DMS53 treated with DMSO at 0.1 percent for 48 hours (cell line): ENCODE data around the gene OPN4.
A peak's percentile ranks its signal among the peaks of the same experiment; 100 is the strongest.
"Not testable (repeated sequence)": the region's sequence is repeated elsewhere in the genome, so short reads cannot be mapped to it uniquely, and the experiment has no call there.

ENCODE experiments used
- DNase-seq: peaks from one replicate; lab custom pipeline; 2025; ENCODE audit not compliant: unreplicated experiment; lab: John Stamatoyannopoulos, UW

The OPN4 gene

GRCh38 chr10:86654411-86655172 is at the start of gene OPN4:
TSS of gene OPN4 (plus strand) at chr10:86654547. CDS start at chr10:86654784, 237 bp downstream.
- DNase-seq = no peak

- no peak for DNase-seq
These were observed 46.7 kb upstream of the OPN4 start for GRCh38 chr10:86607674-86608073.

DNA sequence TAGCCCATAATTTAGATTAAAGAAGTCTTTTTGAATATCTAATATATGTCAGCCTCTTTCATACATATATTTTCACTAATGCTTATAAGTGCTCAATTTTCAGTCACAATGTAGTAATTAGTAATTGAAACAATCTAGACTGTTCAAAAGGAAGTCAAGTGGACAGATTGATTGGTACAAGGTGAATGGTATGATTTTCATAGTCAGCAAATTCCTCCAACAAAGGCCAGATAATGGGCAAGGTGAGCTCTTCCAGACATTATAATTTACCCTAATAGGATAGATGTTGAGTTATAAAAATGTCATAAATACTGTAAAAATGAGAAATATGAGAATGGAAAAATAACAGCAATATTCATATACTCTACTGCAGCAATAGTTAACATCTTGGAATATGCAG is 44.4 kb upstream of the OPN4 start:
- no peak for DNase-seq

- no peak for DNase-seq
These were observed 43.0 kb upstream of the OPN4 start for GRCh38 chr10:86611386-86611785.

- no peak for DNase-seq
These were observed 41.3 kb upstream of the OPN4 start for GRCh38 chr10:86613096-86613495.

- no peak for DNase-seq
These were observed 40.4 kb upstream of the OPN4 start for GRCh38 chr10:86613905-86614304.

DNA sequence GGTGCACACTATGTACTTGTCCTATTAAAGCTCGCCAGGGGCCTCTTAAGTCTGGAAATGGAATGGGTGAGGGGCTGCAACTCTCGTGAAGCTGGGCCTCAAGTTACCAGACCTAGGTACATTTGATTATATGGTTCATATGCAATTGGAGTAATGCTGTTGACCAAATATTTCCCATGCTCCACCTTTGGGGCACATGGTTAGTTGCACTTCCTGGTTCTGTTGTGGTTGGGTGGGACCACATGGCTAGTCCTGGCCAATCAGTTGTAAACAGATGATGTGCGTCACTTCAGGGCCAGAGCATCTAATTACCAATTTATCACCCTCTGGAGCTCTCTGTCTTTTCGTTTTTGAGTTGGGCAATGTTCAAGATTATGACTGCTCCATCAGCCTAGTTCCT is 39.5 kb upstream of the OPN4 start:
- no peak for DNase-seq

DNA sequence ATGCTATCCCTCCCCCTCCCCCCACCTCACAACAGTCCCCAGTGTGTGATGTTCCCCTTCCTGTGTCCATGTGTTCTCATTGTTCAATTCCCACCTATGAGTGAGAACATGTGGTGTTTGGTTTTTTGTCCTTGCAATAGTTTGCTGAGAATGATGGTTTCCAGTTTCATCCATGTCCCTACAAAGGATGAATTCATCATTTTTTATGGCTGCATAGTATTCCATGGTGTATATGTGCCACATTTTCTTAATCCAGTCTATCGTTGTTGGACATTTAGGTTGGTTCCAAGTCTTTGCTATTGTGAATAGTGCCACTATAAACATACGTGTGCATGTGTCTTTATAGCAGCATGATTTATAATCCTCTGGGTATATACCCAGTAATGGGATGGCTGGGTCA is 37.1 kb upstream of the OPN4 start:
- not testable (repeated sequence) for DNase-seq

DNA sequence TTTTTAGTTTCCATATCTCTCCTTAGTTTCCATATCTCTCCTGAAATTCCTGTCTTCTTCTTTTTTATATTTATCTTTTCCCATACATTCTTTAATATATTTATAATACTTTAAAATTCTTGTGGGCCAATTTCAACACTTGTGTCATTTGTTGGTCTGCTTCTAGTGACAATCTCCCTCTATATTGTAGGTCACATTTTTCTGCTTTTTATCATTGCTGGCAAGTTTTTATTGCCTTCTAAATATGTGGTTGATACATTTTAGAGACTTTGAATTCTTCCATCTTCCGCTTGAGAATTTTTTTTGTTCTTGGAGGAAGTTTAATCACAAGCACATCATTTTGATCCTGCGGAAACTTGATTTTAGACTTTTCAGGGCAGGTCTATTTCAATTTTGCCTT is 26.0 kb upstream of the OPN4 start:
- no peak for DNase-seq

DNA sequence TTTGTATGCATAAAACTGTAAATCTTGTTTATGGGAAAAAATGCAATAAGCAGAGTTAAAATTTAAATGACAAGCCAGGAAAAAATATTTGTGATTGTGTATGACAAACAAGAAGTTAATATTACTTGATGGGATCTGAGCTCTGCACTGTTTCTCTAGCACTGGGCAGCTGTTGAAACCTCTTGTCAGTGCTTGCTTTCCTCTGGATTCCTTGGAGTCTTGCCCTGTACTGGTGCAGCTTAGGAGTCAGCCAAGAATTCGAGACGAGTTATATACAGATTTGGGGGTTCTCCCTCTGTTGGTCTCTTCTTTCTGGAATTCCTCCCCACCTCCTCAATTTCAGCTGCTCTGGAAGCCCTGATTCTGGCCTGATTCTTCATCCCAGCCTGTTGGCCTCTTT is 24.3 kb upstream of the OPN4 start:
- DNase-seq = no peak

GRCh38 chr10:86632009-86632800 is 22.1 kb upstream of the OPN4 start:
- DNase-seq = peak; percentile 7

DNA sequence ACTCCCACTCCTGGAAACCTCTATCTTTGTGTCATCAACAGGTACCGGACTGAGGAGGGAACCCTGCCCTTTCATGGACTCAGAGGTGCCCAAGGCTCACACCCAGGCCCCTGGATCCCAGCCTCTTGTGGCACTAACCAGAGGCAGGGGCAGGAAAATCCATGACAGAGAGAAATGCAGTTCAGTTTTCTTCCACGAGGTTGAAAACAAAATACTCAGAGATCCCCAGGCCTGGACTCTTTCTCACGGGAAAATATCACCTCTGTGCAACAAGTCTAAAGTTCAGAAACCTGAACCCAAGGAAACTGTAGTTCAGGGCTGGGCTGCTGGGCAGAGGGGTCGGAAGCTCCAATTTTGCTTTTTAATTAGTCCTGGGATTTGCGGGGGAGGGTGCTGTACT is 21.4 kb upstream of the OPN4 start:
- no peak for DNase-seq

- no peak for DNase-seq
These were observed 18.9 kb upstream of the OPN4 start for GRCh38 chr10:86635402-86635801.

DNA sequence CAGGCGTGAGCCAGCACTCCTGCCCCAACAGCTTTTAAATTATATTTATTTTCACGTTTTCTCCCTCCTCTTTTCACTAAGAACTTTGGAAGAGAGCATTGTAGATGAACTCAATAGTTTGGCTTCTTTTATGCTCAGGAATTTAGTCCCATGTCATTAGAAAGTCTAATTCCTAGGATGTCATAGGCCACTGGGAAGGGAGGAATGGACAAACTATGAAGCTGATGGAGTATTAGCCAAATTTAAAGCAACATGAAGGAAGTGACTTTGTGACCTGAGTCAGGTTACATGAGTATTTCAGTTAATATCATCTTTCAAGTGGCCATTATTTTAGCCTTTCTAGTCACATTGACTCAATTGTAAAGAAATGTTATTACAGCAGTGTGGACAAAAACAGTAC is 18.0 kb upstream of the OPN4 start:
- no peak for DNase-seq

DNA sequence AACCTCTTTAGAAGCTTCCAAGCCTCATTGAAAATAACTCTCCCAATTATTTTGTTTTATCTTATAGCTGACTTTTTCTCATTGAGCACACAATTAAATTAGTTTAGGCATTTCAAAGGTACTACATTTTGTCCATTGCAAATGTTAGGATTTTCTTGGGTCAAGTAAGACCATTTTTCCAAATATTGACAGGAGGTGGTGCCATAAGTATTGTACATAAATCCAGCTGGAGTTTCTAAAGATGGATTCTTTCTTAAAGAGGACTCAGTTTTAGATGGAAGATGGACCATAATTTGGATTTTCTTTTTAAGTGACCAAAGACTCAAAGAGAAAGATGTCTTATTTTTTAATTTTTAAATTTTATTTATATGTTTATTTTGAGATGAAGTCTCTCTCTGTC is 12.3 kb upstream of the OPN4 start:
- no peak for DNase-seq

DNA sequence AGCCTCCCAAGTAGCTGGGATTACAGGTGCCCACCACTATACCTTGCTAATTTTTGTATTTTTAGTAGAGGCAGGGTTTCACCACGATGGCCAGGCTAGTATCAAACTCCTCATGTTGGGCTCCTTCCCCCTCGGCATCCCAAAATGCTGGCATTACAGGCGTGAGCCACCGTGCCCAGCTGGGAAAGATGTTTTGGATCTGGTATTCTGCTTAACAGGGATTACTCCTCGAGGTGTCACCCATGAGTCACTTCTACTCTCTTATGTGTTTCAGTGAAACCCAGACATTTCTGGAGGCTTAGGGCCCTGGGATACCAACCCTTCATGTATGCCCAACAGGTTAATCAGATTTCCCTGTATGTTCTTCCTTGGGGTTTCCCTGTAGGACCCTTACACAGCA is 11.8 kb upstream of the OPN4 start:
- DNase-seq = no peak

DNA sequence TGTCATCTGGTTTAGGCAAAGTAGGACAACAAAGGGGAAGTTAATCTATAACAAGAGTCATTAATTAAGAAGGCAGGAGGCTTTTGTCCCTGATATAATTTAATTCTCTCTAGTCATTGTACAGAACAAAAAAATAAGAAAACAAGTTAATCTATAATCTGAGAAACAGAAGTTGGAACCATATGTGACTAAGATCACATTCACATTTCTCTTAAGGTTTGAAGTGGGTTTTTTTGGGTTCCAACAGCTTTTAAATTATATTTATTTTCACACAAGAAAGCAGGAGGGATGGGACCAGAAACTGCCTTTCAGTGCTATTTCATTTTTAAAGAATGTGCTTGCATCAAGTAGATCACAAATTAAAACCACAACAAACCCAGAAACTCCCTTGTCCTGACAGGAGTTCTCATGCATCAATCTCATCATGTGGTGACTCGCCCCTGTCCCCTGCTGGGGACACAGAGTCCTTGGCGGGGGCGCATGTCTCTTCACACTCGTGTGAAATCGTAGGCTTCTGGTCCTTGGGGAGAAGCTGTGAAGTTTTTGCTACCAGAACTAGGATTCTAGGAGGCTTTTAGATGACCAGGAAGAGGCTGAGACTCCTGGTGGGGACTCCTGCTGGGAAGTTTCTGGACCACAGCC is 10.1 kb upstream of the OPN4 start:
- DNase-seq = no peak

DNA sequence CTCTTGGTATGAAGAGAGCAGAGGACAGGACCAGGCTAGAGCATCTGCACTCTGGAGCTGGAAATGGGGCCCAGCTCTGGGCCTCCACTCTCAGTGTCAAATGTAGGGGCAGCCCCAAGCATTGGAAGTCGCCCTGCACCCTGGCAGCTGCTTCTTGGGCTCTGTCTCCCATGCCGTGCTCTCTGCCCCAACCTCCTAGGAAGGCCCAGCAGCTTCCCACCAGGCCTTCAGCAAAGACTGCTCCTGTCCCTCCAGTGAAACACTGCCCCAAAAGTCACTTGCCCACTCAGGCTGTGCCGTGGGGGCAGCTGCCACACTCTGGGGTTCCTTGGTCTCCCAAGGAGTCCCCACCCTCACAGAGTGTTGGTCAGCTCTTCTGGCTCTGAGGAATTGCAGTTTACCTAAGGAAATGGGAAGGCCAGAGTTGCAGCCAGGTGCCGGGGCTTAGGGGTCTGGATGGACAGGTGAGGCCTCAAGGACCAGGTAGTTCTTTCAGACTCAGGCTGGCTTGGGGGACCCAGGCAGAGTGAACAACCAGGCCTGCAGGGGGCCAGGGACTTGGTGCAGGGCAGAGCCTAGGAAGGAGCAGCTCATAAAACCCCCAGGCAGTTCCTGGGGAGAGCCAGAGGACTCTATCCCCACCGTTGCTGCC is 9.4 kb upstream of the OPN4 start:
- DNase-seq = no peak

DNA sequence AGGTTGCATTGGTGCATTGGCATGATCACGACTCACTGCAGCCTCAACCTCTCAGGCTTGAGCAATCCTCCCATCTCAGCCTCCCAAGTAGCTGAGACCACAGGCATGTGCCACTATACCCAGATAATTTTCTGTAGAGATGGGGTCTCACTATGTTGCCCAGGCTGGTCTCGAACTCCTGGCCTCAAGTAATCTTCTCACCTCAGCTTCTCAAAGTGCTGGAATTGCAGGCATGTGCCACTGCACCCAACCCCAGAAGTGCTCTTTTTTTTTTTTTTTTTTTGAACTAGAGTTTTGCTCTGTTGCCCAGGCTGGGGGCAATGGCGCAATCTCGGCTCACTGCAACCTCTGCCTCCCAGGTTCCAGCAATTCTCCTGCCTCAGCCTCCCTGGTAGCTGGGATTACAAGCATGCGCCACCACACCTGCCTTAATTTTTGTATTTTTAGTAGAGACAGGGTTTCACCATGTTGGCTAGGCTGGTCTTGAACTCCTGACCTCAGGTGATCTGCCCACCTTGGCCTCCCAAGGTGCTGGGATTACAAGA is 8.7 kb upstream of the OPN4 start:
- DNase-seq = not testable (repeated sequence)

- no peak for DNase-seq
These were observed 7.8 kb upstream of the OPN4 start for GRCh38 chr10:86646532-86646931.

DNA sequence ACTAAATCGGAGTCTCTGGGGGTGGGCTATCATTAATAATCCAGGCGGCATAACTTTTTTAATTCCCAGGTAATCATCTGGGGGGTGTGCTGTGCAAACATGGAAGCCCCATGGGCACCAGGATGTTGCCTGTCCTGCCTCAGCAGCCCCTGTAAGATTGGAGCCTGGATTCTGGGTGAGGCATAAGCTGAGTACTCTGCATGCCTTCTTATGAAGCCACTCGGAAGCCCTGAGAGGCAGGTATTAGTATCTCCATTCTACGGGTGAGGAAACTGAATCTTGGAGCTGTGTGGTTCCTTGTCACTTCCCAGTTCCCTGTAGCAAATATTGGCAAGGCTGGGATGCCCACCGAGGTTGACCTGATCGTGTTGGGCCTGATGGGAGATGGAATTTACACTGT is 7.4 kb upstream of the OPN4 start:
- no peak for DNase-seq
